ACC112 (cell line): Measurements from ENCODE around the gene MYLK.
"Not testable (repeated sequence)": the region's sequence is repeated elsewhere in the genome, so short reads cannot be mapped to it uniquely, and the experiment has no call there.

Experiments
- H2AFZ ChIP-seq: fragments of 200-600 bp; sonication (generic); one replicate; pipeline ENCODE4 v1.6.0; 2017; ENCODE audit warnings: antibody characterized with exemption, low read length; ENCODE audit not compliant: unreplicated experiment
- H3K27ac ChIP-seq: fragments of 200-600 bp; sonication (generic); 2 replicates; pipeline ENCODE4 v1.5.1; 2014; ENCODE audit warnings: low read depth, mild to moderate bottlenecking, antibody characterized with exemption, low read length, moderate library complexity
- H3K27me3 ChIP-seq: fragments of 200-600 bp; sonication (generic); 2 replicates; pipeline ENCODE4 v1.6.1; 2014; ENCODE audit warnings: mild to moderate bottlenecking, antibody characterized with exemption, low read length, moderate library complexity, mixed read lengths; ENCODE audit not compliant: insufficient read depth
- H3K36me3 ChIP-seq: fragments of 200-600 bp; sonication (generic); 2 replicates; pipeline ENCODE4 v1.6.1; 2016; ENCODE audit warnings: mild to moderate bottlenecking, antibody characterized with exemption, low read length, moderate library complexity, mixed read lengths; ENCODE audit not compliant: insufficient read depth
- H3K4me1 ChIP-seq: fragments of 200-600 bp; sonication (generic); one replicate; pipeline ENCODE4 v1.6.1; 2016; ENCODE audit warnings: low read length, mixed read lengths; ENCODE audit not compliant: insufficient read depth, unreplicated experiment, control insufficient read depth
- H3K4me3 ChIP-seq: fragments of 200-600 bp; sonication (generic); 2 replicates; pipeline ENCODE4 v1.5.1; 2014; ENCODE audit warnings: mild to moderate bottlenecking, low read depth, low read length
- H3K79me2 ChIP-seq: fragments of 200-600 bp; sonication (generic); one replicate; pipeline ENCODE4 v1.6.0; 2016; ENCODE audit warnings: low read length; ENCODE audit not compliant: control insufficient read depth, unreplicated experiment, insufficient read depth

Gene MYLK

GRCh38 chr3:123725652-123726400 is 158.3 kb downstream of the MYLK start:
- no peaks in the 10 kb centered on the region for H3K79me2 ChIP-seq
- H3K4me3 ChIP-seq: no peak overlapping the region
- H3K36me3 ChIP-seq: no peaks in the 10 kb centered on the region
- H3K27me3 ChIP-seq: no peaks in the 10 kb centered on the region
- H3K27ac ChIP-seq: no peak overlapping the region
- H2AFZ ChIP-seq: no peak overlapping the region
- H3K4me1 ChIP-seq: peaks cover 8% of the 10 kb centered on the region

DNA sequence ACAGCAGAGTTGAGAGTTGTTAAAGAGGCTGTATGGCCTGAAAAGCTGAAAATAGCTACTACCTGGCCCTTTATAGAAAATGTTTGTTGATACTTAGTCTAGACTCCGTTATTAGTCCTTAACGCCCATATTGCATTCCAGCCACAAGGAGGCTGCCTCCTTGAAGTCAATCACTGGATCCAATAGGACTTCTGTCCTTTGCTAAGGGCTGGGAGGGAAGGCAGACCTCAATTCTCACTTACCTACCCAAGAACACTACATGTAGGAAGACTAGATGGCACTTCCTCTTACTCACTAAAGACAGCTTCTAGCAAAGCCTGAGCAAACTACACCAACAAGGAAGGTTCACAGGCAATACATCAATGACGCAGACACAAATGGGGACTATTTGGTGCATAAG is 159.8 kb downstream of the MYLK start:
- no peak overlapping the region for H2AFZ ChIP-seq
- H3K79me2 ChIP-seq: no peaks in the 10 kb centered on the region
- no peaks in the 10 kb centered on the region for H3K36me3 ChIP-seq
- H3K4me3 ChIP-seq: no peak overlapping the region
- H3K27ac ChIP-seq: no peak overlapping the region
- H3K4me1 ChIP-seq: peaks cover 8% of the 10 kb centered on the region
- H3K27me3 ChIP-seq: no peaks in the 10 kb centered on the region

GRCh38 chr3:123723522-123724168 is 160.5 kb downstream of the MYLK start:
- H3K27ac ChIP-seq: no peak overlapping the region
- no peak overlapping the region for H3K4me3 ChIP-seq
- H3K36me3 ChIP-seq: no peaks in the 10 kb centered on the region
- peak overlapping the region; percentile 75 for H2AFZ ChIP-seq
- H3K4me1 ChIP-seq: peaks cover 8% of the 10 kb centered on the region
- H3K79me2 ChIP-seq: no peaks in the 10 kb centered on the region
- H3K27me3 ChIP-seq: no peaks in the 10 kb centered on the region

DNA sequence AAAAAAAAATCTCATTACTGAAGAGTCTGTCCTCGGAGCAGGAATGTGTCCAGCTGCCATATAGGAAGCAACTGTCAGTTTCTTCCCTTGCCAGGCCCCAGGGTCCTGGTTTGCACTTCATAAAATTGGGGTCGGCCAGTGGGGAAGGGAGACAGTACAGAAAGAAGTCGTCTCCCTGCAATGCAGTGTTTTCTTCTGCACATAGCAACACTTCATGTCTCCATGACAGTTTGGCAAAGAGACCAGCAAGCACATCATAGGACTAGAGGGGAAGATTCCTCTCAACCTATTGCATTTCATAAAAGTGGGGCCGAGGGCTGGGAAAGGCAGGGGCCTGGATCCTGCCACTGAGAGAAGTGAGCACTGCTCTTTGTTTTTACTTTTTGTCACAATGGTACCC is 161.1 kb downstream of the MYLK start:
- H3K27me3 ChIP-seq: no peaks in the 10 kb centered on the region
- H3K4me3 ChIP-seq: no peak overlapping the region
- H2AFZ ChIP-seq: no peak overlapping the region
- H3K27ac ChIP-seq: no peak overlapping the region
- no peaks in the 10 kb centered on the region for H3K36me3 ChIP-seq
- peaks cover 8% of the 10 kb centered on the region for H3K4me1 ChIP-seq
- H3K79me2 ChIP-seq: no peaks in the 10 kb centered on the region

GRCh38 chr3:123722456-123722855 is 161.7 kb downstream of the MYLK start:
- Histone ChIP-seq H2AFZ (no peak overlapping the region), H3K27me3 (no peaks in the 10 kb centered on the region), H3K4me3 (no peak overlapping the region), H3K27ac (no peak overlapping the region), H3K4me1 (peaks cover 6% of the 10 kb centered on the region), H3K36me3 (no peaks in the 10 kb centered on the region), H3K79me2 (no peaks in the 10 kb centered on the region)

GRCh38 chr3:123722021-123722420 is 162.1 kb downstream of the MYLK start:
- Histone ChIP-seq H3K27me3 (no peaks in the 10 kb centered on the region), H2AFZ (no peak overlapping the region), H3K4me3 (no peak overlapping the region), H3K4me1 (peaks cover 6% of the 10 kb centered on the region), H3K27ac (no peak overlapping the region), H3K36me3 (no peaks in the 10 kb centered on the region), H3K79me2 (no peaks in the 10 kb centered on the region)

DNA sequence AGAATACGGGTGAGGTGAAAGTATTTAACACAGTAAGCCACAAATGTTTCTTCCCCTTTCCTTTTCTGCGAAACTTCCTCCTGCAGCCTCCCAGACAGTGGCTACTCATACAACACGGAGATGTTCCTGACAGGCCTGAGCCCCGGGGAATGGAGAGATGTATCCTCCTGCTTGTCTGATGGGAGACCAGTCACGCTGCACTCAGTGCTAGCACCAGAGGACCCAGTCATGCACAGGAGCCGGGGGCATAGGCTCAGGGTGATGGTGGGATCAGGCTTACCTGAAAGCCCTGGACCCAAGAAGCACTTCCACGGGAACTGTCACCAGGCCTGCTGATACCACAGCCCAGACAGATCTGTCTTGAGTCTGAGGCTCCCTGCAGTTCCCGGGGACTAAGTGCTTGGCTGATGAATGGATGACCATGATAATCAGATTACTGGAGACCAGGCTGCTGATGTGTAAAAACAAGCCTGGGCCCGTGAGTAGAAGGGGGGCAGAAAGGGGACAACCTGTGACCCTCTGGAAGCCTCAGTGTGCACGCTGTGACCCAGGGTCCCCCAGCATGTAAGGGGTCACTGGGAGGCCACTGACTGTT is 162.9 kb downstream of the MYLK start:
- not testable (repeated sequence) for H3K4me3 ChIP-seq, H2AFZ ChIP-seq, H3K27ac ChIP-seq, H3K36me3 ChIP-seq, H3K79me2 ChIP-seq, H3K27me3 ChIP-seq, H3K4me1 ChIP-seq

- H3K27ac ChIP-seq: no peak overlapping the region
- no peak overlapping the region for H3K4me3 ChIP-seq
- no peak overlapping the region for H2AFZ ChIP-seq
- H3K79me2 ChIP-seq: no peaks in the 10 kb centered on the region
- peaks cover 6% of the 10 kb centered on the region for H3K4me1 ChIP-seq
- H3K27me3 ChIP-seq: no peaks in the 10 kb centered on the region
- no peaks in the 10 kb centered on the region for H3K36me3 ChIP-seq
These were observed 163.5 kb downstream of the MYLK start for GRCh38 chr3:123720638-123721037.

DNA sequence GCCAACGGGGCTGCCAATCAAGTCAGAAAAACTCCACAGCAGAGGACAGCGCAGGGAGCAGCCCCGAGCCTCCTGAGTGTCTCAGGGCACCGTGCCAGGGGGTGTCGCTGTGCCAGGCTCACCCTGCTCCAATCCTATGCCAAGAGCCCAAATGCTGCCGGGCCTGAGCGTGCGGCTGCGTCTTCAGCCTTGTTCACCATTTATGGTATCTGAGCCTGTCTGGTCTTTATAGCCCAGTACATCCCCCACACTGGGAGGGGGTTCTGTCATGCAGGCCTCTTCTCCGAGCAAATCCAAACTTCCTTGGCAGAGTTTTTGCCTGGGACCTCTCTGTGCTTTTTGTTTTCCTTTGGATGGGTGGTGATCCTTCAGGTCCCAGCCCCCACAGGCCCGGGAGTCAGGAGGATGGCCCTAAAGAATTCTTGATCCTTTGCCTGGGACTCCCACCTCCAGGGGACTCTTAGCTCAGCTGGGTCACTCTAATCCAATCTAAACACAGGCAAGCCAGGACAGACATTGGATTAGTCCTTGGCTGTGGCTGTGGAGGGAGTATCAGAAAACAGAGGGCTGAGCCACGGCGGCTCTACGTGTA is 164.2 kb downstream of the MYLK start:
- Histone ChIP-seq H3K27ac (no peak overlapping the region), H3K4me1 (peaks cover 6% of the 10 kb centered on the region)

DNA sequence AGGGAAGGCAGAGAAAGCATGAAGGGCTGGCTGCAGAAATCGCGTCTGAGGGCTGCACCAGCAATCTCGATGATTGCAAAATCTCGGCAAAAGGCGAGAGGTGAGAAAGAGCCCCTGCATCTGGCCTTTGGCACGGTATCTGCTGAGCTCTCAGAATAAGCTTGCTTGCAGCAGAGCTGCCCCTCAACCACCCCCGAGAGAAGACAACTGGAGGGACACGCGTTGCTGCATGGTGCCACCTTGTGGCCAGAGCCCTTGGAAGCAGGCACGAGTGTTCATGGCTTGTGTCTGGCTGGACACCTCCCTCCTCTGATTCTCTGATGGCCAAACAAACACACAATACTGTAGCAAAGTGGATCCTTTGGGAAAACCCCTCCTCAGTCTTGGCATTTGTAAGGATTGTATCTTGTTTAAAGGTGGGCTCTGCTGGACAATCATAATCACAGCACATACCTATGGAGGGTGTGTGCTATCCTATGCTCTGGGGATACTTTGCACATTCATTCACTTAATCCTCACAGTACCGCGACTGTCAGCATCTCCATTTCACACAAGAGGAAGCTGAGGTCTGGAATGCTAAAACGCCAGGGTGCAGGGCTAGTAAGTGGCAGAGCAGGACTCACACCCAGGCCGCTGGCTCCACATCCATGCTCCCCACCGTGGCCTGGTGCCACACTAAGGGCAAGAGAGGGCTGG is 164.9 kb downstream of the MYLK start:
- not testable (repeated sequence) for H3K4me1 ChIP-seq, H2AFZ ChIP-seq, H3K79me2 ChIP-seq, H3K27ac ChIP-seq, H3K36me3 ChIP-seq, H3K4me3 ChIP-seq, H3K27me3 ChIP-seq

More for the DNA sequence above, 164.2 kb downstream of the MYLK start:
- Histone ChIP-seq H3K36me3 (no peaks in the 10 kb centered on the region), H2AFZ (no peak overlapping the region), H3K4me3 (no peak overlapping the region), H3K79me2 (no peaks in the 10 kb centered on the region), H3K27me3 (no peaks in the 10 kb centered on the region)
